Endometrial microvascular endothelial cells (primary cell): ENCODE results near the gene EFCAB8. TPM values are rescaled to one million over a fixed set of nuclear protein-coding genes. Genes with fewer than 3 reads are reported as not detected.
"Not testable (repeated sequence)": the region's sequence is repeated elsewhere in the genome, so short reads cannot be mapped to it uniquely, and the experiment has no call there.

Source experiments
- in situ Hi-C: cut with HindIII; loops from 2 replicates; pipeline ENCODE4 v1.10.0; 2017; ENCODE audit warnings: low sequenced_read_pairs, low pct_unique_long_range_greater_than_20kb; ENCODE audit errors: inconsistent ontology term
- total RNA-seq: library from RNA; depleted of rRNA; stranded (reverse); fragments of >200 nt; gene quantifications from one replicate; pipeline ENCODE4 v1.2.3, GENCODE V29; 2015; ENCODE audit errors: inconsistent ontology term

EFCAB8 gene
- total RNA-seq, 1 donor from 2014 or later, result not detected

GRCh38 chr20:32965115-32965514 lies 106.4 kb downstream of the EFCAB8 start:
- in situ Hi-C loops, result no loop called here

- in situ Hi-C loops, result no loop called here
Observed at GRCh38 chr20:32965581-32966373, 107.1 kb downstream of the EFCAB8 start.

GRCh38 chr20:32966382-32966781 lies 107.7 kb downstream of the EFCAB8 start:
- in situ Hi-C loops, result no loop called here

DNA sequence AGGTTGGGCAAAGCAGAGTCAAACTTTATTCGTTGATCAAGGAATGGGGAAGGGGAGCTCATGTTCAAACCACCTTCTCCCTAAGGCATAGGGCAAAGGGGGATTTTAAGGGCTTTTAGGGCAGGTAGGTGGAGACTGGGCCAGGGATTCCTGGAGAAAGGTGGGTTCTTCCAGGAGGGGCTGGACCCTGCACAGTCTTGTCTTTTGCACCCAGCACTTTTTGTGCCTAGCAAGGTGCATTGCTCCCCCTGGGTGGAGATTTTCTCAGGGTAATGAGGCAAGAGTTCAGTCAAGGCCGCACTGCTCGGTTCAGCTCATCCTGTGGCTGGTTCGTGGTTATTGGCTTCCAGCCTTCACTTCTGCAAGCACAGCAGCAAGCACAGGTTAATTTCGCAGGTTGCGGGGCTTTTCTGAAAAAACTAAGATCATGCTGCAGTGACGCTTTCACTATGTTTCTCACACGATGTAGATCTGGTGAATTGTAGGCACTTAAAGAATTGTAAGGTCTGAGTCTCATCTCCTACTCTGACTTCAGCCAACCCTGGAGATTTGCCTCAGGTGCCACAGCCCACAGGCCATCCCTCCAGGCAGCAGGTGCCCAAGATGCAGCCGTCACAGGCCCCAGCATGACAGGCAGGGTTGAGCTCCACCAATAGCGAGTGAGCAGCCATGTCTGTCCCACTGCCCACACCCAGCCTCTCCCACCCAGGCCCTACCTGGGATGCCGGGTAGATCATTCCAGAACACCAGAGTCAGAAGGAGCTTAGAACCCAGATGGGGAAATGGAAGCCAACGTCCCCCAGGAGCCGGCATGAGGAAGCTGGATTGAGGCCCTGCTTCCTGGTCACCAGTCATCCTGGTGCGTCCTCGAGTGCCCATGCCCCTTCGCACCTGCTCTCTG lies 108.4 kb downstream of the EFCAB8 start:
- in situ Hi-C loops, result no loop called here

GRCh38 chr20:32967961-32968457 lies 109.3 kb downstream of the EFCAB8 start:
- in situ Hi-C loops, result no loop called here

GRCh38 chr20:32968478-32969241 lies 109.9 kb downstream of the EFCAB8 start:
- in situ Hi-C loops, result no loop called here

- in situ Hi-C loops, result no loop called here
Observed at GRCh38 chr20:32969356-32970114, 110.8 kb downstream of the EFCAB8 start.

DNA sequence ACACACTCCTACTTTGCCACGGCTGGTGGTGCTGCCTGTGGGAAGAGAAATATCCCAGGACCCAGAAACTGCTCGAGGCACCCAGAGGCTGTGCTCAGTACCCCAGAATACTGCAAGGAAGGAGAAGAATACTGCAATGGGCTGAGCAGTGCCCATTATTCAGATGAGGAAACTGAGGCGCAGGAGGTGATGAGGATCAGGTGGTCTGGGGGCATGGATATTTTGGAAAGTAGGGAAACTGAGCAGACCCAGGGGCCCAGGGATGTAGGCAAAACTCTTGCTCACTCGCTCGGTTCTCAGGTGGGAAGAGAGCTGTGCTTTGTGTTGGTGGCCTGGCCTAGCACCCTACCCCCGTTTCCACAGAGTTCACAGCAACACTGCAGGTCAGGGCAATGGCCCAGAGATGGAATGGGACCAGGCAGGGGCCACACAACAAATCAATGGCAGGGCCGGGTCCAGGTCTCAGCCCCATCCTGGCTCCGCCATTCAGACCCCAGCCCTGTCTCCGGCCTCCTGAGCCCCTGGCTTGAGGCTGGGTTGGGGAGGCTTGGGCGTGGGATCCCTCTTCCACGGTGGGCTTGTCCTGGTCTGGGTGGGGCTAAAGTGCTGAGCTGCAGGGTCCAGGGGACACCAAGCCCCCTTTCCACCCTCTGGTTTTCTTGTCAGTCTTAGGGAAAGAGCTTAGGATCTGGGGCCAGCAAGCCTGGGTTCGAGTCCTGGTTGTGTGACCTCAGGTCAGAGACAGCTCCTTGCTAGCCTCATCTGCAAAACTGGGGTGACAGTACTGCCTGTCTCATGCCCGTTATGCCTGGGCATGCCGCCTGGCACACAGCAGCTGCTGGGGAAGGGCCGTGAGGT lies 111.6 kb downstream of the EFCAB8 start:
- in situ Hi-C loops, result no loop called here

DNA sequence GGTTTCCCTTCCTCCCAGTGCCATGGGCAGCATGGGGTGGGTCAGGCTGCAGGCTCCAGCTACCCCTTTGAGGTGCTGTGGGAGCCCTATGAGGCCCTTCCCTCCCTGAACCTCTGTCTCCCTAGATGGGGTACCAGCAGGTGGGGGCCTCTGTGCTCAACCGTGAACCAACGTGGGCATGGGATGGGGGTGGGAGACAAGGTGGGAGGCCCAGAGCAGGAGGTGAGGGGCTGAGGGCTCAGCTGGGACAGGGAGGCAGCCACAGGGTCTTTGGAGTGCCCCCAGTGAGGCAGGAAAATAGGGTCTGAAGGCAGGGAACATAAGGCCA lies 112.2 kb downstream of the EFCAB8 start:
- in situ Hi-C loops, result no loop called here

DNA sequence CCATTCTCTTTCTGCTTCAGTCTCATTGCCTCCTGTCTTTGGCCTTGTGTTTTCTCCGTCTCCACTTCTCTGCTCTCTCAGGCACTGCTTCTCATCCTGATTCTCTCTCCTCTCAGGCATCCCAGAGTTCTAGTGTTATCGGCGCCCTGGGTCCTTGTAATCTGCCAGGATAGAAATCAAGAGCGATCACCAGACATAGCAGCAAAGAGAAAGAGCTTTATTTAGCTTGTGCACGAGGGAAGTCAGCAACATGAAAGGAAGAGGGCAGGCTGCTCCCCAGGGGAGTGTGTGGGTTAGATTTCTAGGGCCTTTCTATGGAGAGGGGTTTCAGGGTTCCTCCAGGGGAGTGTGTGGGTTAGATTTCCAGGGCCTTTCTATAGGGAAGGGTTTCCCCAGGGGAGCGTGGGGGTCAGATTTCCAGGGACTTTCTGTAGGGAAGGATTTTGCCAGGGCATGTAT lies 113.0 kb downstream of the EFCAB8 start:
- in situ Hi-C loops, result no loop called here

DNA sequence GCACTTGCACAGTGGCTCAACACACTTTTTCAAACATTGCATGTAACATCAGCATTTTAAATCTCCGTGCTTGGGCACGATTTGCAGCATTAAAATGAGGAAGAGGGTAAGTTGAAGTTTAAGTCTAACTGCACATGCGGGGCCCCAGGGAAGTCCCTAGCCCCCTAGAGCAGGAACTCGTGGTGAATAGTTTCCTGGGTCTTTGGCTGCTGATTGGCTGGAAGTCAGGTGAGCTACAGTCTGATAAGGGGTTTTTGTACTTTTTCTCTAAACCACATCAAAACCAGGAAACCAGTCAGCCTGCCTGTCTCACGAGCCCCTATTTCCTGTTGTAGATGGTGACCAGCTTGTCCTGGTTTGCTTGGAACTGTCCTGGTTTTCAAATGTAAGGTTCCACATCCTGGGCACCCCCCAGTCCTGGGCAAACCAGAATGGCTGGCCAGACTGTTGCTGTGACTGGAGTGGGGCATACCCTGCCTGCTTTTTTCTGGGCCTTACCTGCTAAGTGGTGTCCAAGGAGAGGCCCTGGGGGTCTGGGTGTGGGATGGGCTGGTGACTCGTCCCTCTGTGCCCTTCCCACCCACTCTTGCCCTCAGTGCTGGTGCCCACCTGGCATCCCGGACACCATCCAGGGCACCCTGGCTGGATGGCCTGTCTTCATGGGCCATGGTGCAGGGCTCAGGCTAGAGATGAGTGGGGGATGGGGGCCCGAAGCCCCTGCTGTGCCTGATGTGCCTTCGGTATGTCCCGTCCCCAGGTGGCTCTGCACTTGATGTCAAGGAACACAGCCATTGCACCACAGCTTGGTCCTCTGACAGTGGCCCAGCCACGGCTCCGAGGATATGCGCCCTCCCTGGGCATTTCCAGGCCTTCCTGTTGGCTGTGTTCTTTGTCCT lies 113.7 kb downstream of the EFCAB8 start:
- in situ Hi-C loops, result no loop called here

DNA sequence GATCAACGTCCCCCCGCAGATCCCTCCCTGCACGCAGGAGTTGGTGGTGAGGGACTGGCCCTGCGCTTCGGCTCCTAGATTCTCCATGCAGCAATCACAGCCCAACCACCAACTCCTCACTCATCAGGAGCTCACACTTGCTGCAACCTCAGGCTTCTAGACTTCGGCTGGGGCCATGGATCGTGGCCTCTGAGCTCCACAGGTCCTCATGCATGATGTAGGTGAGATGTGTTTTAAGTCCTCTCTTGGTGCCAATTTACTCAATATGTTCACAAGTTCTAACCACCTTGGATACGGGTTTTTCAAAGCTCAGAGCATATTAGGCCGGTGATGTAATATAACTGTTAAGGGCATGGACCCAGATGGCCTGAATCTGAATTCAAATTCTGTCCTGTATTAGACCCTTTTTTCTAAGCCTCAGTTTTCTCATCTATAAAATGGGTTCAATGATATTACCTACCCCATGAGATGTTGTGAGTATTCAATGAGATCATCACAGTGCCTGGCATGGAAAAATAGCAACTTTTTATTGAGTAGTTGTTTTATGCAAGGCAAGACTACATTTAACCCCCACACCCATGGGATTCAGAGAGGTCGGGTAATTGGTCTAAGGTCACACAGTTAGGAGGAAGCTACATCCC lies 114.5 kb downstream of the EFCAB8 start:
- in situ Hi-C loops, result no loop called here

DNA sequence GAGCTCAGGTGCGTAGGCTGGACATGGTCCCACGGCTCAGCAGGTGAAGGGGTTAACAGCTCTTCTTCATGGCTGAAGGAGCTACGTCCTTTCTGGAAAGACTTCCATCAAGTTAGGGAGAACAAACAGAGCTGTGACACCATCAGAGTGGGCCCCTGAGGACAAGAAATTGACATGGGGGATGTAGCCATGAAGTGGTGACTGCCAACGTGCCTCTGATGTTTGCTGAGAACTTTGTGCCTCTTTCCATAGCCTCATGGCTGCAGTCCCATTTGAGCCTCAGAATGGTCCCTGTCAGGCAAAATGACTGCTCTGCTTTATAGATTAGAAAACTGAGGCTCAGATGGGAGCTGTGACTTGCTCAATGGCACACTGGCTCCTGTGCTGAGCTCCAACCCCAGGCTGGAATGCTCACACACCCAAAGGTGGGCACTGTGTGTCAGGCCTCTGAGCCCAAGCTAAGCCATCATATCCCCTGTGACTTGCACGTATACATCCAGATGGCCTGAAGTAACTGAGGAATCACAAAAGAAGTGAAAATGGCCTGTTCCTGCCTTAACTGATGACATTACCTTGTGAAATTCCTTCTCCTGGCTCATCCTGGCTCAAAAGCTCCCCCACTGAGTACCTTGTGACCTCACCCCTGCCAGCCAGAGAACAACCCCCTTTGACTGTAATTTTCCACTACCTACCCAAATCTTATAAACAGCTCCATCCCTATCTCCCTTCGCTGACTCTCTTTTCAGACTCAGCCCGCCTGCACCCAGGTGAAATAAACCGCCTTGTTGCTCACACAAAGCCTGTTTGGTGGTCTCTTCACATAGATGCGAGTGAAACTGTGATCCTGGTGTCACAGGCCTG lies 115.7 kb downstream of the EFCAB8 start:
- in situ Hi-C loops, result not testable (repeated sequence)

DNA sequence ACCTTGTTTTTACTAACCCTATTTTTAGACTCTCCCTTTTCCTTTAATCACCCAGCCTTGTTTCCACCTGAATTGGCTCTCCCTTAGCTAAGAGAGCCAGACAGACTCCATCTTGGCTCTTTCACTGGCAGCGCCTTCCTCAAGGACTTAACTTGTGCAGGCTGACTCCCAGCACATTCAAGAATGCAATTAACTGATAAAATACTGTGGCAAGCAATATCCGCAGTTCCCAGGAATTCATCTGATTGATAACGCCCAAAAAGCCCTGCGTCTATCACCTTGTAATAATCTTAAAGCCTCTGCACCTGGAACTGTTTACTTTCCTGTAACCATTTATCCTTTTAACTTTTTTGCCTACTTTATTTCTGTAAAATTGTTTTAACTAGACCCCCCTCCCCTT lies 116.4 kb downstream of the EFCAB8 start:
- in situ Hi-C loops, result not testable (repeated sequence)
